BLaER1 treated with 17β-estradiol and CSF1 and Interleukin-3, amounts not matched to agents 10 nM and 100 nM (cell line): ENCODE measurements around the gene PSORS1C1.
"Not testable (repeated sequence)": the region's sequence is repeated elsewhere in the genome, so short reads cannot be mapped to it uniquely, and the experiment has no call there.

ENCODE experiments used
- H3K27ac ChIP-seq, 11 experiments: shearing (Covaris generic); formaldehyde crosslinking; 2 replicates each; pipeline ENCODE4 v1.8.1; 2022
- H3K27me3 ChIP-seq, 11 experiments: shearing (Covaris generic); formaldehyde crosslinking; 2 replicates each; pipeline ENCODE4 v1.8.1; 2022
- H3K36me3 ChIP-seq, 11 experiments: shearing (Covaris generic); formaldehyde crosslinking; 2 replicates each; pipeline ENCODE4 v1.8.1; 2022
- H3K4me1 ChIP-seq, 10 experiments: shearing (Covaris generic); formaldehyde crosslinking; 2 replicates each; pipeline ENCODE4 v1.8.1; 2022
- H3K4me2 ChIP-seq, 11 experiments: shearing (Covaris generic); formaldehyde crosslinking; 2 replicates each; pipeline ENCODE4 v1.8.1; 2022
- H3K4me3 ChIP-seq, 10 experiments: shearing (Covaris generic); formaldehyde crosslinking; 2 replicates each; pipeline ENCODE4 v1.8.1; 2022
- H3K9ac ChIP-seq, 11 experiments: shearing (Covaris generic); formaldehyde crosslinking; 2 replicates each; pipeline ENCODE4 v1.8.1; 2022
- H3K9me3 ChIP-seq, 11 experiments: shearing (Covaris generic); formaldehyde crosslinking; replicated peaks in 1 of 11; 2 replicates each; pipeline ENCODE4 v1.8.1; 2022
- H4K20me1 ChIP-seq, 11 experiments: shearing (Covaris generic); formaldehyde crosslinking; 2 replicates each; pipeline ENCODE4 v1.8.1; 2022
- Cebpa-rat ChIP-seq, 11 experiments: shearing (Covaris generic); IDR thresholded peaks; 2 replicates each; pipeline ENCODE4 v1.8.1; 2022

Gene PSORS1C1

GRCh38 chr6:31187780-31188194 lies 73.2 kb downstream of the PSORS1C1 start:
- TF ChIP-seq Cebpa-rat (IDR thresholded peaks at IDR 0.05) = no peak
- no peak overlapping the region for H3K27ac ChIP-seq
- no peak overlapping the region for H3K4me2 ChIP-seq
- H3K4me3 ChIP-seq = no peak overlapping the region
- H3K4me1 ChIP-seq = peaks cover 0 to 5% (median 0%) of the 10 kb centered on the region in 10 experiments; a peak in 1 of 20 replicates
- no peak overlapping the region for H3K9ac ChIP-seq
- no peaks in the 10 kb centered on the region for H3K27me3 ChIP-seq
- H3K36me3 ChIP-seq = no peaks in the 10 kb centered on the region
- H4K20me1 ChIP-seq = no peaks in the 10 kb centered on the region
- no peaks in the 10 kb centered on the region for H3K9me3 ChIP-seq

GRCh38 chr6:31189223-31189622 lies 74.6 kb downstream of the PSORS1C1 start:
- not testable (repeated sequence) for H3K36me3 ChIP-seq, H4K20me1 ChIP-seq, H3K27me3 ChIP-seq, H3K9me3 ChIP-seq, H3K4me2 ChIP-seq, H3K27ac ChIP-seq, H3K9ac ChIP-seq, H3K4me3 ChIP-seq, H3K4me1 ChIP-seq
